ENCODE results near the gene IER3. TPM values are rescaled to one million over a fixed set of nuclear protein-coding genes. Genes with fewer than 3 reads are reported as not detected.
A peak's percentile ranks its signal among the peaks of the same experiment; 100 is the strongest.

IER3 gene
- total RNA-seq, 2 donors from 2014 or later = 128 to 346 TPM

DNA sequence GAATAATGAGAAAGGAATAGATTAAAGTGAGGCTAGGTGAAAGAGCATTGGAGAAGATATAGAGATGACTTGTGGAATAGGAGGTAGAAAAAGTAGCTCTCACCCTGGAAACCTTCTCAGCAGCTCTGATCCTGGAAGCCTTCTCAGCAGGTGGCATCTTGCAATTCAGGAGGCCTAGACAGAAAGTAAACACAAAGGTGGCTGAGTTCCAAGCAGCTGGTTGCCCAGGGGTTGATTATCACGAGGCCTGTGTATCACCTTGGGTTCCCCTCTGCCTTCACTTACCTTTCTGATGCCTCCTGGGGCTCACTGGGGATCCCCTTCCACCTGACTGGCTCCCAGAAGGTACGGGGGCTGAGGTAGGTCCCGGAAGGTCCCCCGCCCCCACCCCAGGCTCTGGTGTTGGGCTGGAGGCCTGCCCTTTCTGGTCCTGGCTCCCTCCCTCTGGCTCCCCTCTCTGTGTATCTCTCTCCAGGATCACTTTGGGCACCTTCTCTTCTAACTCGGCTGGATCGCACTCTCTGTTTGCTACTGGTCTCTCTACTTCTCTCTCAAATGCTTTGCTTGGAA lies 37.0 kb downstream of the IER3 start:
- Mint-ChIP-seq H3K27ac (no peak overlapping the region), H3K36me3 (peaks cover 36% of the 10 kb centered on the region), H3K4me3 (no peak overlapping the region), H3K4me1 (ENCODE audit: low read depth in 2 of 2) (peaks cover 14 to 16% of the 10 kb centered on the region in 2 donors), H3K9me3 (no peaks in the 10 kb centered on the region), H3K27me3 (no peaks in the 10 kb centered on the region)
- ATAC-seq (no peak), DNase-seq (ENCODE audit: low spot score) (no peak)

DNA sequence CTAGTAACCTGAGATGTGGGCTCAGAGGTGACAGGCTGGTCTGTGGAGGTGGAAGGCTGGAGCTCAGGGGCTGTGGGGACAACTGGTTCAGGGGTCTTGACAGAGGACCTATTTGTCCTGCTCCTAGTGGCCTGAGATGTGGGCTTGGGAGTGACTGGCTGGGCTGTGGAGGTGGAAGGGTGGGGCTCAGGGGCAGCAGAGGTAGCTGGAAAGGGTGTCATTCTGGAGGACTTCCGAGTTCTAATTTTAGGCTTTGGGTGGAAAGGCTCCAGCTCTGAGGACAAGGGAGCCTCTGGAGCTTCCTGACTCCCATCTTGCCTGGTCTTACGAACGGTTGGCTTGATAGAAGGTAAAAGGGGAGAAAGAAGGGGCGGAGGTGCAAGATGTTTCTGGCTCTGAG lies 38.7 kb downstream of the IER3 start:
- Mint-ChIP-seq H3K27ac (no peak overlapping the region), H3K27me3 (no peaks in the 10 kb centered on the region), H3K9me3 (no peaks in the 10 kb centered on the region), H3K36me3 (peaks cover 35% of the 10 kb centered on the region), H3K4me3 (no peak overlapping the region), H3K4me1 (ENCODE audit: low read depth in 2 of 2) (peaks cover under 1 to 4% of the 10 kb centered on the region in 2 donors)
- ATAC-seq (no peak), DNase-seq (ENCODE audit: low spot score) (no peak)

- H3K9me3 Mint-ChIP-seq = no peaks in the 10 kb centered on the region
- peaks cover 35% of the 10 kb centered on the region for H3K36me3 Mint-ChIP-seq
- H3K4me3 Mint-ChIP-seq = no peak overlapping the region
- ATAC-seq = no peak
- H3K4me1 Mint-ChIP-seq (ENCODE audit: low read depth in 2 of 2) = peaks cover 0 to 4% of the 10 kb centered on the region in 2 donors
- H3K27ac Mint-ChIP-seq = peak overlapping the region in 1 of 2 donors; percentile 47
- no peak for DNase-seq (ENCODE audit: low spot score)
- no peaks in the 10 kb centered on the region for H3K27me3 Mint-ChIP-seq
These were observed 40.5 kb downstream of the IER3 start for GRCh38 chr6:30703821-30704220.

- H3K27me3 Mint-ChIP-seq = no peaks in the 10 kb centered on the region
- H3K4me1 Mint-ChIP-seq (ENCODE audit: low read depth in 2 of 2) = peaks cover 0 to 4% of the 10 kb centered on the region in 2 donors
- H3K36me3 Mint-ChIP-seq = peaks cover 32% of the 10 kb centered on the region
- ATAC-seq = no peak
- no peak overlapping the region for H3K27ac Mint-ChIP-seq
- H3K9me3 Mint-ChIP-seq = no peaks in the 10 kb centered on the region
- H3K4me3 Mint-ChIP-seq = no peak overlapping the region
- DNase-seq (ENCODE audit: low spot score) = no peak
These were observed 41.3 kb downstream of the IER3 start for GRCh38 chr6:30703011-30703410.

DNA sequence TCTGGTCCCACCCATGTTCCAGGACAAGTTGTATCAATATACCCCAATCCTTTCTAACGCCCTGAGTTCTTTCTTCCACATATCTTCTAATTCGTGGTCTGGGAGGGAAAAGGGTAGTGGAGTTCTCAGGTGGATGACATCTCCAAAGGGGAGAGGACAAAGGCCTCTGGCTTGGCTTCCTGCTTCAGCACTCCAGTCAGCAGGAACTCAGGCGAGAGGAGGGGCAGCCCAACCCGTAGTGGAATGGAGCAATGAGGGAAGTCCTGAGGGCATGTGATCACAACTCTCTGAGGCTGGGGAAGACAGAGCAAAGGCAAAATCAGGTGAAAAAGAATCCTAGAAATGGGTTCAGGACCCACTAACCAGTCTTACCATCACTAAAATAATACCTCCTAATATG lies 44.0 kb downstream of the IER3 start:
- Mint-ChIP-seq H3K4me1 (ENCODE audit: low read depth in 2 of 2) (peaks cover 0 to 4% of the 10 kb centered on the region in 2 donors), H3K27me3 (no peaks in the 10 kb centered on the region), H3K36me3 (peaks cover 18% of the 10 kb centered on the region), H3K4me3 (no peak overlapping the region), H3K27ac (no peak overlapping the region), H3K9me3 (no peaks in the 10 kb centered on the region)
- ATAC-seq (no peak), DNase-seq (ENCODE audit: low spot score) (no peak)

- H3K27ac Mint-ChIP-seq = no peak overlapping the region
- H3K9me3 Mint-ChIP-seq = no peaks in the 10 kb centered on the region
- no peaks in the 10 kb centered on the region for H3K36me3 Mint-ChIP-seq
- ATAC-seq = no peak
- H3K27me3 Mint-ChIP-seq = no peaks in the 10 kb centered on the region
- H3K4me3 Mint-ChIP-seq = no peak overlapping the region
- no peak for DNase-seq (ENCODE audit: low spot score)
- H3K4me1 Mint-ChIP-seq (ENCODE audit: low read depth in 2 of 2) = no peaks in the 10 kb centered on the region
These were observed 47.9 kb downstream of the IER3 start for GRCh38 chr6:30696432-30696831.

Other genes with a start within 250 kb of the IER3 start
- 10 to 100 TPM; 59.8 to 70.5 TPM for gene GNL1, start 188.1 kb downstream of the IER3 start, total RNA-seq
- gene PRR3, start 187.3 kb downstream of the IER3 start, total RNA-seq = 10 to 100 TPM; 13.0 to 23.8 TPM
- 100 to 1,000 TPM in 1 of 2 donors, 10 to 100 TPM in 1; 94.8 to 122 TPM for gene ABCF1, start 173.1 kb downstream of the IER3 start, total RNA-seq
- gene PPP1R10, start 127.3 kb downstream of the IER3 start, total RNA-seq = 100 to 1,000 TPM in 1 of 2 donors, 10 to 100 TPM in 1; 97.9 to 119 TPM
- gene MRPS18B, start 126.7 kb downstream of the IER3 start, total RNA-seq = 10 to 100 TPM; 43.9 to 58.4 TPM
- 10 to 100 TPM in 1 of 2 donors, 1 to 10 TPM in 1; 7.3 to 15.8 TPM for gene ATAT1, start 117.7 kb downstream of the IER3 start, total RNA-seq
- gene C6orf136, start 97.4 kb downstream of the IER3 start, total RNA-seq = 10 to 100 TPM; 29.6 to 32.5 TPM
- 10 to 100 TPM; 50.7 to 64.2 TPM for gene DHX16, start 71.5 kb downstream of the IER3 start, total RNA-seq
- gene PPP1R18, start 57.9 kb downstream of the IER3 start, total RNA-seq = 100 to 1,000 TPM; 168 to 271 TPM
- 10 to 100 TPM; 11.7 to 24.2 TPM for gene NRM, start 53.6 kb downstream of the IER3 start, total RNA-seq
- 100 to 1,000 TPM in 1 of 2 donors, 10 to 100 TPM in 1; 64.1 to 118 TPM for gene MDC1, start 27.3 kb downstream of the IER3 start, total RNA-seq
- 1,000 to 10,000 TPM in 1 of 2 donors, 100 to 1,000 TPM in 1; 938 to 1,043 TPM for gene TUBB, start 24.2 kb downstream of the IER3 start, total RNA-seq
- gene FLOT1, start 1.9 kb downstream of the IER3 start, total RNA-seq = 100 to 1,000 TPM; 219 to 319 TPM
- 1 to 10 TPM; 2.9 to 7.4 TPM for gene DDR1, start 140.0 kb upstream of the IER3 start, total RNA-seq
- gene GTF2H4, start 163.7 kb upstream of the IER3 start, total RNA-seq = 10 to 100 TPM; 29.4 to 49.5 TPM
- gene VARS2, start 169.7 kb upstream of the IER3 start, total RNA-seq = 10 to 100 TPM; 47.2 to 90.5 TPM
- not detected for gene SFTA2, start 187.6 kb upstream of the IER3 start, total RNA-seq
- gene MUCL3, start 196.4 kb upstream of the IER3 start, total RNA-seq = not detected
- not detected for gene MUC21, start 239.2 kb upstream of the IER3 start, total RNA-seq